ENCODE data around the gene NEK10. TPM values are rescaled to one million over a fixed set of nuclear protein-coding genes. Genes with fewer than 3 reads are reported as not detected.

Gene NEK10
- total and polyA plus RNA-seq, 2 of the 13 experiments (the other 11 are each of a cell fraction or from before 2014, with no cell fraction given): 2.8 to 14.2 TPM

DNA sequence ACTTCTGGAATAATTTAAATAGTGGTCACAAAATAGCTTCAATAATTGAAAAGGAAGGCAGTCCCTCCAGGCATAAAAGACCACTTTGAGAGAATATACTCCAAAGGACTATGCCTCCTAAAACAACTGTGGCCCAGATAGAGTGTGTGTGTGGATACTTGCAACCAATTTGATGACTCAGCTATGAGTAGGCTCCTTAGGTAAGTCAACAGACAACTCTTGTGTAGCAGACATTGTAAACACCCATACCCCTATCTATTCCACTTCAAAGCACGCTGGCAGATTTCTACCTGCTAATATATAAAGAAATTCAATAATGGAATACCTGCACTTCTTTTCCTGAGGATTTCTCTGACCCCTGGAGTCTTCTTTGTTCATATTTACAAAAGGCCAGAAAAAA is 254.5 kb downstream of the NEK10 start (continued):
- TF ChIP-seq, protein P1, sequence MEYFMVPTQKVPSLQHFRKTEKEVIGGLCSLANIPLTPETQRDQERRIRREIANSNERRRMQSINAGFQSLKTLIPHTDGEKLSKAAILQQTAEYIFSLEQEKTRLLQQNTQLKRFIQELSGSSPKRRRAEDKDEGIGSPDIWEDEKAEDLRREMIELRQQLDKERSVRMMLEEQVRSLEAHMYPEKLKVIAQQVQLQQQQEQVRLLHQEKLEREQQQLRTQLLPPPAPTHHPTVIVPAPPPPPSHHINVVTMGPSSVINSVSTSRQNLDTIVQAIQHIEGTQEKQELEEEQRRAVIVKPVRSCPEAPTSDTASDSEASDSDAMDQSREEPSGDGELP (IDR thresholded peaks at IDR 0.05; ENCODE audit: borderline replicate concordance, low read depth): no peak
- TF ChIP-seq TBP (CRISPR knock-in tag; IDR thresholded peaks at IDR 0.05) (no peak), JUND (CRISPR knock-in tag; IDR thresholded peaks at IDR 0.05) (no peak), ISL2 (CRISPR knock-in tag; IDR thresholded peaks at IDR 0.05) (0 out of 2 replicates have a peak, but pooled peaks have one; percentile 47), SATB2 (CRISPR knock-in tag; IDR thresholded peaks at IDR 0.05) (no peak), ZNF570 (CRISPR knock-in tag; IDR thresholded peaks at IDR 0.05; ENCODE audit: borderline replicate concordance) (no peak), CAMTA2 (CRISPR knock-in tag; IDR thresholded peaks at IDR 0.05; ENCODE audit: borderline replicate concordance) (no peak), ZFP62 (CRISPR knock-in tag; IDR thresholded peaks at IDR 0.05) (no peak), SIX4 (CRISPR knock-in tag; IDR thresholded peaks at IDR 0.05) (no peak), RFX1 (IDR thresholded peaks at IDR 0.05) (no peak), ZNF546 (CRISPR knock-in tag; conservative IDR thresholded peaks at IDR 0.05) (no peak), ZNF878 (CRISPR knock-in tag; IDR thresholded peaks at IDR 0.05) (no peak), ZNF382 (CRISPR knock-in tag; IDR thresholded peaks at IDR 0.05; ENCODE audit: borderline replicate concordance) (no peak), BORCS8-MEF2B (CRISPR knock-in tag; IDR thresholded peaks at IDR 0.05) (no peak), GTF3A (CRISPR knock-in tag; conservative IDR thresholded peaks at IDR 0.05) (no peak), SOX13 (IDR thresholded peaks at IDR 0.05) (no peak), SOX13 (CRISPR knock-in tag; conservative IDR thresholded peaks at IDR 0.05 in 1 of 2, IDR thresholded peaks at IDR 0.05 in 1 of 2) (peak in 1 of 2 experiments; percentile 54; a peak in 1 of 4 replicates), NCOA1 (CRISPR knock-in tag; IDR thresholded peaks at IDR 0.05) (no peak)
- TF ChIP-seq, protein P2, sequence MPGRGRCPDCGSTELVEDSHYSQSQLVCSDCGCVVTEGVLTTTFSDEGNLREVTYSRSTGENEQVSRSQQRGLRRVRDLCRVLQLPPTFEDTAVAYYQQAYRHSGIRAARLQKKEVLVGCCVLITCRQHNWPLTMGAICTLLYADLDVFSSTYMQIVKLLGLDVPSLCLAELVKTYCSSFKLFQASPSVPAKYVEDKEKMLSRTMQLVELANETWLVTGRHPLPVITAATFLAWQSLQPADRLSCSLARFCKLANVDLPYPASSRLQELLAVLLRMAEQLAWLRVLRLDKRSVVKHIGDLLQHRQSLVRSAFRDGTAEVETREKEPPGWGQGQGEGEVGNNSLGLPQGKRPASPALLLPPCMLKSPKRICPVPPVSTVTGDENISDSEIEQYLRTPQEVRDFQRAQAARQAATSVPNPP (CRISPR knock-in tag; IDR thresholded peaks at IDR 0.05): no peak
- TF ChIP-seq, protein P3, sequence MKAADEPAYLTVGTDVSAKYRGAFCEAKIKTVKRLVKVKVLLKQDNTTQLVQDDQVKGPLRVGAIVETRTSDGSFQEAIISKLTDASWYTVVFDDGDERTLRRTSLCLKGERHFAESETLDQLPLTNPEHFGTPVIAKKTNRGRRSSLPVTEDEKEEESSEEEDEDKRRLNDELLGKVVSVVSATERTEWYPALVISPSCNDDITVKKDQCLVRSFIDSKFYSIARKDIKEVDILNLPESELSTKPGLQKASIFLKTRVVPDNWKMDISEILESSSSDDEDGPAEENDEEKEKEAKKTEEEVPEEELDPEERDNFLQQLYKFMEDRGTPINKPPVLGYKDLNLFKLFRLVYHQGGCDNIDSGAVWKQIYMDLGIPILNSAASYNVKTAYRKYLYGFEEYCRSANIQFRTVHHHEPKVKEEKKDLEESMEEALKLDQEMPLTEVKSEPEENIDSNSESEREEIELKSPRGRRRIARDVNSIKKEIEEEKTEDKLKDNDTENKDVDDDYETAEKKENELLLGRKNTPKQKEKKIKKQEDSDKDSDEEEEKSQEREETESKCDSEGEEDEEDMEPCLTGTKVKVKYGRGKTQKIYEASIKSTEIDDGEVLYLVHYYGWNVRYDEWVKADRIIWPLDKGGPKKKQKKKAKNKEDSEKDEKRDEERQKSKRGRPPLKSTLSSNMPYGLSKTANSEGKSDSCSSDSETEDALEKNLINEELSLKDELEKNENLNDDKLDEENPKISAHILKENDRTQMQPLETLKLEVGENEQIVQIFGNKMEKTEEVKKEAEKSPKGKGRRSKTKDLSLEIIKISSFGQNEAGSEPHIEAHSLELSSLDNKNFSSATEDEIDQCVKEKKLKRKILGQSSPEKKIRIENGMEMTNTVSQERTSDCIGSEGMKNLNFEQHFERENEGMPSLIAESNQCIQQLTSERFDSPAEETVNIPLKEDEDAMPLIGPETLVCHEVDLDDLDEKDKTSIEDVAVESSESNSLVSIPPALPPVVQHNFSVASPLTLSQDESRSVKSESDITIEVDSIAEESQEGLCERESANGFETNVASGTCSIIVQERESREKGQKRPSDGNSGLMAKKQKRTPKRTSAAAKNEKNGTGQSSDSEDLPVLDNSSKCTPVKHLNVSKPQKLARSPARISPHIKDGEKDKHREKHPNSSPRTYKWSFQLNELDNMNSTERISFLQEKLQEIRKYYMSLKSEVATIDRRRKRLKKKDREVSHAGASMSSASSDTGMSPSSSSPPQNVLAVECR (CRISPR knock-in tag; IDR thresholded peaks at IDR 0.05; ENCODE audit: borderline replicate concordance): no peak
- TF ChIP-seq, protein P4, sequence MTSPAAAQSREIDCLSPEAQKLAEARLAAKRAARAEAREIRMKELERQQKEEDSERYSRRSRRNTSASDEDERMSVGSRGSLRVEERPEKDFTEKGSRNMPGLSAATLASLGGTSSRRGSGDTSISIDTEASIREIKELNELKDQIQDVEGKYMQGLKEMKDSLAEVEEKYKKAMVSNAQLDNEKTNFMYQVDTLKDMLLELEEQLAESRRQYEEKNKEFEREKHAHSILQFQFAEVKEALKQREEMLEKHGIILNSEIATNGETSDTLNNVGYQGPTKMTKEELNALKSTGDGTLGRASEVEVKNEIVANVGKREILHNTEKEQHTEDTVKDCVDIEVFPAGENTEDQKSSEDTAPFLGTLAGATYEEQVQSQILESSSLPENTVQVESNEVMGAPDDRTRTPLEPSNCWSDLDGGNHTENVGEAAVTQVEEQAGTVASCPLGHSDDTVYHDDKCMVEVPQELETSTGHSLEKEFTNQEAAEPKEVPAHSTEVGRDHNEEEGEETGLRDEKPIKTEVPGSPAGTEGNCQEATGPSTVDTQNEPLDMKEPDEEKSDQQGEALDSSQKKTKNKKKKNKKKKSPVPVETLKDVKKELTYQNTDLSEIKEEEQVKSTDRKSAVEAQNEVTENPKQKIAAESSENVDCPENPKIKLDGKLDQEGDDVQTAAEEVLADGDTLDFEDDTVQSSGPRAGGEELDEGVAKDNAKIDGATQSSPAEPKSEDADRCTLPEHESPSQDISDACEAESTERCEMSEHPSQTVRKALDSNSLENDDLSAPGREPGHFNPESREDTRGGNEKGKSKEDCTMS (CRISPR knock-in tag; conservative IDR thresholded peaks at IDR 0.05): no peak
- TF ChIP-seq, protein P5, sequence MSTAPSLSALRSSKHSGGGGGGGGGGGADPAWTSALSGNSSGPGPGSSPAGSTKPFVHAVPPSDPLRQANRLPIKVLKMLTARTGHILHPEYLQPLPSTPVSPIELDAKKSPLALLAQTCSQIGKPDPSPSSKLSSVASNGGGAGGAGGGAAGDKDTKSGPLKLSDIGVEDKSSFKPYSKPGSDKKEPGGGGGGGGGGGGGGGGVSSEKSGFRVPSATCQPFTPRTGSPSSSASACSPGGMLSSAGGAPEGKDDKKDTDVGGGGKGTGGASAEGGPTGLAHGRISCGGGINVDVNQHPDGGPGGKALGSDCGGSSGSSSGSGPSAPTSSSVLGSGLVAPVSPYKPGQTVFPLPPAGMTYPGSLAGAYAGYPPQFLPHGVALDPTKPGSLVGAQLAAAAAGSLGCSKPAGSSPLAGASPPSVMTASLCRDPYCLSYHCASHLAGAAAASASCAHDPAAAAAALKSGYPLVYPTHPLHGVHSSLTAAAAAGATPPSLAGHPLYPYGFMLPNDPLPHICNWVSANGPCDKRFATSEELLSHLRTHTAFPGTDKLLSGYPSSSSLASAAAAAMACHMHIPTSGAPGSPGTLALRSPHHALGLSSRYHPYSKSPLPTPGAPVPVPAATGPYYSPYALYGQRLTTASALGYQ (CRISPR knock-in tag; IDR thresholded peaks at IDR 0.05): no peak

Data from HepG2 (cell line).